Measurements from ENCODE around the gene GALNT1. TPM values are rescaled to one million over a fixed set of nuclear protein-coding genes. Genes with fewer than 3 reads are reported as not detected.

Gene GALNT1
- total RNA-seq, 1 donor from 2014 or later: 37.5 TPM

DNA sequence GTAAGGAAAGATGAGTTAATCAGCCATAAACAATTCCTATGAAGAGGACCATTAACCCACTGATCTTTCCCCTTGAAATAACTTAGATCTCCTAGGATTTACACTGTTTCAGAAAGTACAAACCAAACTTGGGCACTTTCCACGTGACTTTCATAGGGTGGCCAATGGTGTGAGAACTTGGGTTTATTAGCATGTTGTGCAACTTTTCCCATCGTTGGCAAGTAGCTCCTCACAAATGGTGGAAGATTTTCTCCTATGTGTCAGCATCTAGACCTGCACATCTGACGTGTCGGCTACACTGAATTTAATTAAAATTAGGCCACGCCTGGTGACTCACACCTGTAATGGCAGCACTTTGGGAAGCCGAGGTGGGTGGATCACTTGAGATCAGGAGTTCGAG lies 116.3 kb downstream of the GALNT1 start:
- no peak overlapping the region for H3K27ac ChIP-seq
- TF ChIP-seq, protein P1, sequence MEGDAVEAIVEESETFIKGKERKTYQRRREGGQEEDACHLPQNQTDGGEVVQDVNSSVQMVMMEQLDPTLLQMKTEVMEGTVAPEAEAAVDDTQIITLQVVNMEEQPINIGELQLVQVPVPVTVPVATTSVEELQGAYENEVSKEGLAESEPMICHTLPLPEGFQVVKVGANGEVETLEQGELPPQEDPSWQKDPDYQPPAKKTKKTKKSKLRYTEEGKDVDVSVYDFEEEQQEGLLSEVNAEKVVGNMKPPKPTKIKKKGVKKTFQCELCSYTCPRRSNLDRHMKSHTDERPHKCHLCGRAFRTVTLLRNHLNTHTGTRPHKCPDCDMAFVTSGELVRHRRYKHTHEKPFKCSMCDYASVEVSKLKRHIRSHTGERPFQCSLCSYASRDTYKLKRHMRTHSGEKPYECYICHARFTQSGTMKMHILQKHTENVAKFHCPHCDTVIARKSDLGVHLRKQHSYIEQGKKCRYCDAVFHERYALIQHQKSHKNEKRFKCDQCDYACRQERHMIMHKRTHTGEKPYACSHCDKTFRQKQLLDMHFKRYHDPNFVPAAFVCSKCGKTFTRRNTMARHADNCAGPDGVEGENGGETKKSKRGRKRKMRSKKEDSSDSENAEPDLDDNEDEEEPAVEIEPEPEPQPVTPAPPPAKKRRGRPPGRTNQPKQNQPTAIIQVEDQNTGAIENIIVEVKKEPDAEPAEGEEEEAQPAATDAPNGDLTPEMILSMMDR (IDR thresholded peaks at IDR 0.05): no peak
- H3K36me3 ChIP-seq: peaks cover 0 to 4% of the 10 kb centered on the region in 2 donors
- no peak for DNase-seq (ENCODE audit: low spot score in 2 of 2)
- H3K4me1 ChIP-seq: no peaks in the 10 kb centered on the region
- intact Hi-C loops (cut with DNase I): no loop called here
- H3K27me3 ChIP-seq: no peaks in the 10 kb centered on the region
- no peak overlapping the region for H3K4me3 ChIP-seq
- no peaks in the 10 kb centered on the region for H3K9me3 ChIP-seq

DNA sequence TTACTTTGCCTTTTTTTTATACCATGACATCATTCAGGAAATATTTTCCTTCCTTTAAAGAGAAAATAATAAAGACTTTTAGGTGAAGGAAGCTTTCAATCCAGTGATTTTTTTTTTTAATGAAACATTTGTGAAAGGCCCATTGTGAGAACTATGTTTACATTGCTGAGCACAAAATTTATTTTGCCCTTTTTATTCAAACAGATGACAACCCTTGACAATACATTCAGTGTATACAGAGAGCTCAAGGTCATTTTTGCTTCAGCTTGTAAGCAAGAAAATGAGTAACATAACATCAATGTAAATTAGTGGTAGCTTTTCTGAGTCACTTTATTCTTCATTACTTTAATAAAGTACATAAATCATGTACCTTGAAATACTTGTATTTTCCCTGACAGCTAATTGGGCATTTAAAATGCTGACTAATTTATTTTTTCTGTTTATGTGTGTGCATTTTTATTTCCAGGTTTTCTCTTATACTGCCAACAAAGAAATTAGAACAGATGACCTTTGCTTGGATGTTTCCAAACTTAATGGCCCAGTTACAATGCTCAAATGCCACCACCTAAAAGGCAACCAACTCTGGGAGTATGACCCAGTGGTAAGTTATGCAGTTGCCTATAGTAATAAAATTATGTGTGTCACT lies 121.6 kb downstream of the GALNT1 start:
- intact Hi-C loops (cut with DNase I): no loop called here
- H3K27me3 ChIP-seq: no peaks in the 10 kb centered on the region
- no peak for DNase-seq (ENCODE audit: low spot score in 2 of 2)
- H3K4me1 ChIP-seq: no peaks in the 10 kb centered on the region
- no peaks in the 10 kb centered on the region for H3K9me3 ChIP-seq
- H3K36me3 ChIP-seq: peaks cover 11 to 19% of the 10 kb centered on the region in 2 donors
- TF ChIP-seq, protein P1 (IDR thresholded peaks at IDR 0.05): no peak
- H3K27ac ChIP-seq: no peak overlapping the region
- H3K4me3 ChIP-seq: no peak overlapping the region

DNA sequence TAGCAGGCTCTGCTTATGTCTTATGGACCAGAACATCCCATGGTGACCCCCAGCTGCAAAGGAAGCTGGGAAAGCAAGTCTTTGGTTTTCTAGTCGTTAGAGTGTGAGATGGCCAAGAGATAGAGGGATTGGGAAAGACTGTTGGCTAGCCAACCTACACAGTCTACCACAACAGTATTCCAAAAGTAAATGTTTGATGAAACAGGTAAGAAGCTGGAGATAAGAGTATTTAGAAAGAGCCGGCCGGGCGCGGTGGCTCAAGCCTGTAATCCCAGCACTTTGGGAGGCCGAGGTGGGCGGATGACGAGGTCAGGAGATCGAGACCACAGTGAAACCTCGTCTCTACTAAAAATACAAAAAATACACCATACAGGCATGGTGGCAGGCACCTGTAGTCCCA lies 124.4 kb downstream of the GALNT1 start:
- H3K36me3 ChIP-seq: peaks cover 11 to 26% of the 10 kb centered on the region in 2 donors
- intact Hi-C loops (cut with DNase I): no loop called here

DNA sequence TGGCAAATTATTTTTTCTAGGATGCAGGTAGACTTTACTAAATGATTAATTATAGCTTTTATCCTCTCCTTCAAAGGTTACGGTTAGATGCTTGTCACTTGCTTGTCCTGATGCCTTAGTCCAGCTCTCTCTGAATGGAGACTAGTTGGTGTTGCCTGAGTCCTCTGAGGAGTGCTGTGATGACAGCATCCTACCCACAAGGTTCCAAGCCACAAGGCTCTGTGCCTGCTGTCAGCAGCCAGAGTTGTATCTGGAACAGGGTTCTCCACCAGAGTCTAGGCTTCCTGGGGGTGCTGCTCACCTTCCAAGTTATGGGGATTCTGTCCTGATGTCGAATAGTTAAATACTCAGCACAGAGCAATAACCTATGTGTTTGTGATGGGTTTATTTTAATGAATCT lies 125.7 kb downstream of the GALNT1 start:
- H3K4me1 ChIP-seq: no peaks in the 10 kb centered on the region
- H3K36me3 ChIP-seq: peaks cover 12 to 34% of the 10 kb centered on the region in 2 donors
- DNase-seq (ENCODE audit: low spot score in 2 of 2): no peak
- no peaks in the 10 kb centered on the region for H3K27me3 ChIP-seq
- H3K4me3 ChIP-seq: no peak overlapping the region
- H3K9me3 ChIP-seq: no peaks in the 10 kb centered on the region
- H3K27ac ChIP-seq: no peak overlapping the region
- intact Hi-C loops (cut with DNase I): no loop called here
- TF ChIP-seq, protein P1 (IDR thresholded peaks at IDR 0.05): no peak

More for the DNA sequence above, 124.4 kb downstream of the GALNT1 start:
- Histone ChIP-seq H3K9me3 (no peaks in the 10 kb centered on the region), H3K27me3 (no peaks in the 10 kb centered on the region), H3K27ac (no peak overlapping the region), H3K4me1 (no peaks in the 10 kb centered on the region), H3K4me3 (no peak overlapping the region)
- TF ChIP-seq, protein P1 (IDR thresholded peaks at IDR 0.05): no peak
- DNase-seq (ENCODE audit: low spot score in 2 of 2): no peak

DNA sequence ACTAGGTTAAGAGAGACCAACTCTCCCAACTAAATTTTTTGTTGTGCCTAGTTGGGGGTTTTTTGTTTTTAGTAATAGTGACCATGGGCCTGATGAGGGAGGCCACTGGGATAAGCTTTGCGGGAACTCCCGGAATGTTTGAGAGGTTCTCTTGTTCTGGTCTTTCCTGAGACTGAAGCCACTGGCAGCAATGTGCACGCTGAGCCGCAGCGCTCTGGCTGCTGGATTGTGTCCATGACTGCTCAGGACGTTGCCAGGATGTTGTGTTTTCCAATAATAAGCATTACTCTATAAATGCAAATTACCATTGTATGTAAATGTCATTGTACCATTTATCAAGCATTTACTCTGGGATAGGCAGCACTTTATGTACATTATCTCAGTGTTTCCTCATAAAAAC lies 126.1 kb downstream of the GALNT1 start:
- TF ChIP-seq, protein P1 (IDR thresholded peaks at IDR 0.05): no peak
- Histone ChIP-seq H3K4me3 (no peak overlapping the region), H3K4me1 (no peaks in the 10 kb centered on the region), H3K36me3 (peaks cover 15 to 34% of the 10 kb centered on the region in 2 donors), H3K9me3 (no peaks in the 10 kb centered on the region), H3K27ac (no peak overlapping the region), H3K27me3 (no peaks in the 10 kb centered on the region)
- intact Hi-C loops (cut with DNase I): no loop called here
- DNase-seq (ENCODE audit: low spot score in 2 of 2): no peak
